Glutamatergic neuron (in vitro differentiated cells): ENCODE data around the gene PRKCH. TPM values are rescaled to one million over a fixed set of nuclear protein-coding genes. Genes with fewer than 3 reads are reported as not detected.

Source experiments
- DNase-seq: peaks from one replicate; pipeline ENCODE4 v3.0.0; 2022
- H3K27ac Mint-ChIP-seq: one replicate; pipeline ENCODE4 v1.8.0; 2020; ENCODE audit warnings: mild to moderate bottlenecking, mixed read lengths, inconsistent platforms; ENCODE audit not compliant: unreplicated experiment
- H3K27me3 Mint-ChIP-seq: one replicate; pipeline ENCODE4 v1.8.0; 2020; ENCODE audit warnings: mild to moderate bottlenecking, moderate library complexity, mixed read lengths, inconsistent platforms; ENCODE audit not compliant: unreplicated experiment
- H3K36me3 Mint-ChIP-seq: one replicate; pipeline ENCODE4 v1.8.0; 2020; ENCODE audit warnings: mild to moderate bottlenecking, mixed read lengths, inconsistent platforms; ENCODE audit not compliant: unreplicated experiment
- H3K4me1 Mint-ChIP-seq: one replicate; pipeline ENCODE4 v1.8.0; 2020; ENCODE audit warnings: mild to moderate bottlenecking, low read depth, mixed read lengths, inconsistent platforms; ENCODE audit not compliant: unreplicated experiment
- H3K4me3 Mint-ChIP-seq: one replicate; pipeline ENCODE4 v1.8.0; 2020; ENCODE audit warnings: mild to moderate bottlenecking, mixed read lengths, inconsistent platforms; ENCODE audit not compliant: unreplicated experiment
- H3K9me3 Mint-ChIP-seq: one replicate; pipeline ENCODE4 v1.8.0; 2020; ENCODE audit warnings: mild to moderate bottlenecking, moderate library complexity, mixed read lengths, inconsistent platforms; ENCODE audit not compliant: unreplicated experiment
- total RNA-seq: library from RNA; stranded (reverse); fragmentation: NEBNext Ultra II Directional; extraction: Animal tissue kit (Norgen Biotek cat#: 25700); gene quantifications from one replicate; pipeline ENCODE4 v1.2.1, GENCODE V29; 2021; ENCODE audit not compliant: unreplicated experiment
- TF ChIP-seq, protein P1 (sequence below): fragments of 200-600 bp; sonication (generic); IDR thresholded peaks from one replicate; pipeline ENCODE4 v1.5.0; 2021; ENCODE audit not compliant: partially characterized antibody, unreplicated experiment

Gene PRKCH
- total RNA-seq, 1 donor from 2014 or later, result 0.54 TPM

DNA sequence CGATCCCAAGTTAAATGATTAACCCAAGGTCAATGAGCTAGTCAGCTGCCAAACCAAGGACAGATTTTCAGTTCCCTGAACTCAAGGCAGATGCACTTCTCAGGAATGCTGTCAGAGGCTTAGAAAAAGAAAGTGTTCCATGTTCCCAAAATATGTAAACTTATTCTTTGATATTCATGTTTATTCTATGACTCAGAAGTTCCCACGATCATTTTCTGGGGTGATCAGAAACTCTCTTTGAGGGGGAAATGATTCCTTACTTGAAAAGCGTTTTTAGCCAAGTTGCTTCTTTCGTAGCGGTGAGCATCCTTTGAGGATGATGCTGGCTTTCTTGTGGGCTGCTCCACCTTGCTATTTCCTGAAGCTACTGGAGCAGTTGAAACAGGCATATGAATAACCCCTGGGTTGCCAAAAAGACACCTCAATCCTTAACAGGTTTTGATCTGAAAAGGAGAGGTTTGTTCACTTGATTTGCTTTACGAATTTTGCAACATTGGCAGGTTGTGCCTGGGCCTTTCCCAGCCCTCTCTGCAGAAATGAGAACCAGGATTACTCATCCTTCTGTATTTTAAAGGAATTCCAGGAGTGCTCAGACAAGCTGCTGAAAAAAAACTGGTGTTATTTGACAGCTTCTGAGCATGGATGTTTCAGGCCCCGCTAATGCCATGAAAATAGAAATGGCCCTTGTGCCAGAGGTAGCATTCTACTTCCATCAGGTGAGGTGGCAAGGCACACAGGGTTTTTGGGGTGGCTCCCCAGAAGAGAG is 252.6 kb downstream of the PRKCH start:
- Mint-ChIP-seq H3K27ac (no peak overlapping the region), H3K36me3 (no peaks in the 10 kb centered on the region), H3K4me1 (peaks cover 15% of the 10 kb centered on the region), H3K27me3 (no peaks in the 10 kb centered on the region), H3K9me3 (peaks cover 4% of the 10 kb centered on the region), H3K4me3 (no peak overlapping the region)
- TF ChIP-seq, protein P1, sequence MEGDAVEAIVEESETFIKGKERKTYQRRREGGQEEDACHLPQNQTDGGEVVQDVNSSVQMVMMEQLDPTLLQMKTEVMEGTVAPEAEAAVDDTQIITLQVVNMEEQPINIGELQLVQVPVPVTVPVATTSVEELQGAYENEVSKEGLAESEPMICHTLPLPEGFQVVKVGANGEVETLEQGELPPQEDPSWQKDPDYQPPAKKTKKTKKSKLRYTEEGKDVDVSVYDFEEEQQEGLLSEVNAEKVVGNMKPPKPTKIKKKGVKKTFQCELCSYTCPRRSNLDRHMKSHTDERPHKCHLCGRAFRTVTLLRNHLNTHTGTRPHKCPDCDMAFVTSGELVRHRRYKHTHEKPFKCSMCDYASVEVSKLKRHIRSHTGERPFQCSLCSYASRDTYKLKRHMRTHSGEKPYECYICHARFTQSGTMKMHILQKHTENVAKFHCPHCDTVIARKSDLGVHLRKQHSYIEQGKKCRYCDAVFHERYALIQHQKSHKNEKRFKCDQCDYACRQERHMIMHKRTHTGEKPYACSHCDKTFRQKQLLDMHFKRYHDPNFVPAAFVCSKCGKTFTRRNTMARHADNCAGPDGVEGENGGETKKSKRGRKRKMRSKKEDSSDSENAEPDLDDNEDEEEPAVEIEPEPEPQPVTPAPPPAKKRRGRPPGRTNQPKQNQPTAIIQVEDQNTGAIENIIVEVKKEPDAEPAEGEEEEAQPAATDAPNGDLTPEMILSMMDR, result no peak
- no peak for DNase-seq

DNA sequence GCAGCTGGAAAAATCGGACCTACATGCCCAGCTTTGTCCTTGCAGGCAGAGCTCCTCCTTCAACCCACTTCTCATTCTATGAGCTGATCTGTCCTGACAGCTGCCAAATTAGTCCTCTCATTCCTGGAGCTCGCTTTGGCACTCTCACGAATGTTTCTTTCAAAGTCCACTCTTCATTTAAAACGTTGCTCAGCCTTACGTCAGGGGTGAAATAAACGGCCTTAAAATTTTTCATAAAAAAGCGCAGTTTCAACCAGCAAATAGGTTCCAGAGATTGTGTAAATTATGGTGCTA is 253.1 kb downstream of the PRKCH start:
- H3K9me3 Mint-ChIP-seq, result peaks cover 2% of the 10 kb centered on the region
- no peak overlapping the region for H3K27ac Mint-ChIP-seq
- DNase-seq, result no peak
- no peak overlapping the region for H3K4me3 Mint-ChIP-seq
- no peaks in the 10 kb centered on the region for H3K36me3 Mint-ChIP-seq
- peaks cover 15% of the 10 kb centered on the region for H3K4me1 Mint-ChIP-seq
- H3K27me3 Mint-ChIP-seq, result no peaks in the 10 kb centered on the region
- TF ChIP-seq, protein P1, result no peak

DNA sequence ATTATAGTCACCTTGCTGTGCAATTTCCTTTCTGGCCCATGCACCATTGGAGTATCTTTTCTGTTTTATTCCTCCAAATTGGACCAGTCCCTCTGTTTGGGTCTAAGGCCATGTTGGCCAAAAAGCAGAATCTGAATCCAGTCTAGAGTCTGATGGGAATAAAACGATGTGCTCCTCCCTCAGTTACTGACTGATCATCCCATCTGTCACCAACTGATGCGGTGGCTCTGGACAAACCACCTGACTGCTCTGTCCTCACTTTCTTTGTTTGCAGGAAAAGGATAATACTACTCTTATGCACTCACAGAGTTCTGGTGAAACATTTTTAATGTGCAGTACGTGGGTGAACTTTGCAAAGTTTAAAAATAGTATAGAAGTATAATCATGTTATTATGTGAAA is 253.7 kb downstream of the PRKCH start:
- peaks cover 2% of the 10 kb centered on the region for H3K9me3 Mint-ChIP-seq
- H3K27me3 Mint-ChIP-seq, result no peaks in the 10 kb centered on the region
- peak overlapping the region; percentile 28 for H3K27ac Mint-ChIP-seq
- no peak for DNase-seq
- TF ChIP-seq, protein P1, result no peak
- H3K4me3 Mint-ChIP-seq, result peak overlapping the region; percentile 10
- no peaks in the 10 kb centered on the region for H3K36me3 Mint-ChIP-seq
- H3K4me1 Mint-ChIP-seq, result peaks cover 18% of the 10 kb centered on the region

DNA sequence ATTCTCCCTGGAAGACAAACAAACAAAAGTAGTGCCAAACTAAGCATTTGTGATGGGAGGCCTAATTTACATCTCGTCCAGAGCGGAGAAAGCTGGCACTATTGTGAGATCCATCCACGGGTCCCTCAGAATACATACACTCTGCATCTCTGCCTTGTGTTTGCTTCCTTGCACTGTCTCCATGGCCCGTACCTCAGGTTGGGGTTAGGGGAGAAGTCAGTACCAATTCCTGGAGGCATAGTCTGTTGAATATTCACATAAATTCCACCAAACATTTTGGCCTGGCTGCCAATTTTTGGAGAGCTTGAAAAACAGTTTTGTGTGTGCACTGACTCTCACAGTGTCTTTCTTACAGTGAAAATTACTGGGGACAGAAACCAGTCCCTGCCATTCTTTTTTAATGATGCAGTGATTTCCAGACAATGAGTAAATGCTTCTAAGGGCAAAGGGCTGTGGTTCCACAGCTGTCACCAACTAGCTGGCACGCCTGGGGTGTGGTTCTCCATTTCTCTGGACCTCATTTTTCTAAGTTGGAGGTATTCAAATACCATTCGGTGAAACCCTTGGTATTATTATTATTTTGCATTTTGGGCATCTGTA is 254.3 kb downstream of the PRKCH start:
- H3K9me3 Mint-ChIP-seq, result peaks cover 2% of the 10 kb centered on the region
- TF ChIP-seq, protein P1, result no peak
- H3K27me3 Mint-ChIP-seq, result no peaks in the 10 kb centered on the region
- H3K4me1 Mint-ChIP-seq, result peaks cover 16% of the 10 kb centered on the region
- peak overlapping the region; percentile 28 for H3K27ac Mint-ChIP-seq
- no peak for DNase-seq
- H3K36me3 Mint-ChIP-seq, result no peaks in the 10 kb centered on the region
- no peak overlapping the region for H3K4me3 Mint-ChIP-seq

DNA sequence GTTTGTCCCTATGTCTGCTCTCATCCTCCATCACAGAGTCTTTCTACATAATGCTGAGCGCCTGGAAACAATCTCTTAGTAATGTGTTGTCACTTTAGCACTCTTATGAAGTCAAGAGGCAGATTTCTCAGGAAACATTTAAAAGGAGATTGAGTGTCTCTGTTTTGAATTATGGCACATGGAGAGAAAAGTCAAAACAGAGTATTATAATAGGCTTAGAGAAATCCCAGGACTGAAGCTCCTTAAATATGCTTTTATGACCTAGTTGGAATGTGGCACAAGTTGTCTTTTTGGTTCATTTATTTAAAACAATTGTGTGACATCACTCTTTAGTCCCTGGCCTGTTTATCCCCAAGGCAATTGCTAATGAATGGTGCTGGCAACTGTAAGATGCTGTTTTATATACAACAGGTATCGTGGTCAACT is 256.1 kb downstream of the PRKCH start:
- Mint-ChIP-seq H3K27ac (no peak overlapping the region), H3K27me3 (no peaks in the 10 kb centered on the region), H3K4me3 (no peak overlapping the region), H3K4me1 (peaks cover 18% of the 10 kb centered on the region), H3K36me3 (no peaks in the 10 kb centered on the region), H3K9me3 (peaks cover 2% of the 10 kb centered on the region)
- no peak for DNase-seq
- TF ChIP-seq, protein P1, result no peak
